HCT116 (cell line): ENCODE data around the gene EPSTI1. TPM values are rescaled to one million over a fixed set of nuclear protein-coding genes. Genes with fewer than 3 reads are reported as not detected.
A peak's percentile ranks its signal among the peaks of the same experiment; 100 is the strongest.

Source experiments
- ATAC-seq: fragments of 200-7000 bp; cut with Tn5 transposase; 2 replicates; pipeline ENCODE4 v1.9.1; 2020; ENCODE audit warnings: mild to moderate bottlenecking, moderate library complexity
- BruUV-seq: library from RNA; stranded (reverse); fragments of 400-500 nt; replicated peaks from 2 replicates; lab custom pipeline; 2021; lab: Mats Ljungman, UMichigan
- CTCF ChIA-PET: fragments of 300-600 bp; sonication (Branson Sonifier 250); formaldehyde crosslinking; loops from one replicate; lab custom pipeline; 2021; ENCODE audit warnings: antibody characterized with exemption; lab: Charles Lee
- POLR2A ChIA-PET: fragments of 300-600, 350-600 bp; sonication (Branson Sonifier 250); formaldehyde crosslinking; loops from one replicate; lab custom pipeline; 2021; ENCODE audit warnings: antibody characterized with exemption; lab: Charles Lee
- RAD21 ChIA-PET, 2 experiments: fragments of 300-600 bp; sonication (Branson Sonifier 250); formaldehyde crosslinking; loops; one replicate each; lab custom pipeline; 2023; ENCODE audit warnings: low total read pairs in 2 of 2; ENCODE audit not compliant: uncharacterized antibody in 2 of 2, unreplicated experiment in 2 of 2, low non-redundant PET in 1 of 2; lab: Charles Lee
- DNase-seq: peaks from one replicate; pipeline ENCODE4 v3.0.0-alpha.2; 2010; ENCODE audit warnings: low read depth, low spot score
- H2AFZ ChIP-seq: fragments of 200-600 bp; shearing (Covaris generic), sonication (generic); 2 replicates; pipeline ENCODE4 v1.6.1; 2017; ENCODE audit warnings: low read depth, mixed run types, mixed read lengths, antibody characterized with exemption, low read length; ENCODE audit not compliant: poor library complexity, severe bottlenecking
- H3K27ac ChIP-seq: 2 replicates; pipeline ENCODE4 v1.5.1; 2012; ENCODE audit warnings: low read depth, low read length
- H3K27me3 ChIP-seq: fragments of 200-600 bp; sonication (generic); 2 replicates; pipeline ENCODE4 v1.6.1; 2016; ENCODE audit warnings: mixed run types, low read length, mixed read lengths; ENCODE audit not compliant: insufficient read depth
- H3K36me3 ChIP-seq, 2 experiments: fragments of 200-500 bp in 1 of 2; fragments of 200-600 bp in 1 of 2; sonication (Bioruptor generic) in 1 of 2; sonication (generic) in 1 of 2; 2 replicates each; pipeline versions ENCODE4 v1.5.1 to v1.6.1; 2014 to 2016; ENCODE audit warnings: low read length in 2 of 2, inconsistent platforms in 1 of 2, mixed read lengths in 1 of 2, mixed run types in 1 of 2; ENCODE audit not compliant: insufficient read depth in 2 of 2, control insufficient read depth in 1 of 2
- H3K4me1 ChIP-seq, 2 experiments: fragments of 200-600 bp in 1 of 2; sonication (generic) in 1 of 2; 2 replicates each; pipeline versions ENCODE4 v1.5.1 to v1.6.1; 2012 to 2017; ENCODE audit warnings: low read length in 2 of 2, inconsistent platforms in 1 of 2, mild to moderate bottlenecking in 1 of 2, mixed read lengths in 1 of 2, mixed run types in 1 of 2, moderate library complexity in 1 of 2; ENCODE audit not compliant: insufficient read depth in 2 of 2, control insufficient read depth in 1 of 2
- H3K4me2 ChIP-seq: fragments of 200-600 bp; sonication (generic); 2 replicates; pipeline ENCODE4 v1.6.1; 2017; ENCODE audit warnings: mixed run types, low read length, mixed read lengths
- H3K4me3 ChIP-seq, 2 experiments: fragments of 200-600 bp in 1 of 2; sonication (generic) in 1 of 2; replicated peaks in 1 of 2; 2 replicates each; pipeline ENCODE4 v1.5.1; 2011 to 2016; ENCODE audit warnings: low read length in 2 of 2, control low read depth in 1 of 2, low read depth in 1 of 2, mild to moderate bottlenecking in 1 of 2, mixed read lengths in 1 of 2, mixed run types in 1 of 2
- H3K79me2 ChIP-seq: fragments of 200-600 bp; sonication (generic); 2 replicates; pipeline ENCODE4 v1.6.1; 2017; ENCODE audit warnings: mild to moderate bottlenecking, mixed run types, low read length, moderate library complexity, mixed read lengths; ENCODE audit not compliant: insufficient read depth
- H3K9ac ChIP-seq: fragments of 200-600 bp; sonication (generic); 2 replicates; pipeline ENCODE4 v1.6.1; 2016; ENCODE audit warnings: low read length, mixed read lengths
- H3K9me2 ChIP-seq: fragments of 200-600 bp; sonication (generic), shearing (Covaris generic); 2 replicates; pipeline ENCODE4 v1.6.1; 2017; ENCODE audit warnings: mixed run types, mild to moderate bottlenecking, moderate library complexity; ENCODE audit not compliant: insufficient read depth
- H3K9me3 ChIP-seq, 2 experiments: fragments of 200-500 bp in 1 of 2; fragments of 200-600 bp in 1 of 2; sonication (Bioruptor generic) in 1 of 2; sonication (generic) in 1 of 2; 2 replicates each; pipeline ENCODE4 v1.6.1; 2014 to 2017; ENCODE audit warnings: low read length in 2 of 2, mixed read lengths in 2 of 2, inconsistent platforms in 1 of 2, low read depth in 1 of 2, mild to moderate bottlenecking in 1 of 2, mixed run types in 1 of 2, moderate library complexity in 1 of 2; ENCODE audit not compliant: control insufficient read depth in 1 of 2, insufficient read depth in 1 of 2
- H4K20me1 ChIP-seq: fragments of 200-600 bp; sonication (generic), shearing (Covaris generic); 2 replicates; pipeline ENCODE4 v1.6.1; 2017; ENCODE audit warnings: mixed run types, mild to moderate bottlenecking, moderate library complexity; ENCODE audit not compliant: insufficient read depth
- ATF3 ChIP-seq: IDR thresholded peaks from 2 replicates; pipeline ENCODE4 v1.6.1; 2012
- CBX3 ChIP-seq: IDR thresholded peaks from 2 replicates; pipeline ENCODE4 v1.6.1; 2012; ENCODE audit warnings: low read depth
- CEBPB ChIP-seq: IDR thresholded peaks from 2 replicates; pipeline ENCODE4 v1.6.1; 2012; ENCODE audit warnings: low read depth
- EZH2 ChIP-seq: fragments of 200-600 bp; sonication (generic); IDR thresholded peaks from 2 replicates; pipeline ENCODE4 v1.6.1; 2017; ENCODE audit warnings: antibody characterized with exemption, mixed run types
- FOSL1 ChIP-seq: IDR thresholded peaks from 2 replicates; pipeline ENCODE4 v1.6.1; 2012; ENCODE audit warnings: low read depth
- JUND ChIP-seq: IDR thresholded peaks from 2 replicates; pipeline ENCODE4 v1.6.1; 2012
- MAX ChIP-seq: IDR thresholded peaks from 2 replicates; pipeline ENCODE4 v1.6.1; 2012
- POLR2AphosphoS5 ChIP-seq: IDR thresholded peaks from 2 replicates; pipeline ENCODE4 v1.6.1; 2011; ENCODE audit warnings: mild to moderate bottlenecking, low read depth, low read length, moderate library complexity
- RAD21 ChIP-seq: IDR thresholded peaks from 2 replicates; pipeline ENCODE4 v1.6.1; 2012; ENCODE audit warnings: low read depth, mild to moderate bottlenecking
- REST ChIP-seq: IDR thresholded peaks from 2 replicates; pipeline ENCODE4 v1.6.1; 2012; ENCODE audit warnings: low read depth
- SIN3A ChIP-seq: IDR thresholded peaks from 2 replicates; pipeline ENCODE4 v1.6.1; 2012; ENCODE audit warnings: low read depth
- SP1 ChIP-seq: IDR thresholded peaks from 2 replicates; pipeline ENCODE4 v1.6.1; 2012; ENCODE audit warnings: low read depth
- ZBTB33 ChIP-seq: IDR thresholded peaks from 2 replicates; pipeline ENCODE4 v1.6.1; 2011; ENCODE audit warnings: mild to moderate bottlenecking, low read length, moderate library complexity; ENCODE audit not compliant: insufficient replicate concordance; ENCODE audit errors: extremely low read depth
- intact Hi-C: fragments of 100-400 bp; cut with micrococcal nuclease; formaldehyde crosslinking; loops from 2 replicates; pipeline ENCODE4 v1.10.0; 2022
- total RNA-seq: library from RNA; stranded (reverse); gene quantifications from one replicate; pipeline ENCODE4 v1.2.1, GENCODE V29; 2021; ENCODE audit not compliant: unreplicated experiment

EPSTI1 gene
- total RNA-seq, 1 experiment from 2014 or later = 0.69 TPM

GRCh38 chr13:42996584-42996983 lies 4.5 kb upstream of the EPSTI1 start:
- POLR2A ChIA-PET = no interaction called here
- Histone ChIP-seq H3K9ac (no peak overlapping the region), H3K27me3 (no peaks in the 10 kb centered on the region), H3K79me2 (no peaks in the 10 kb centered on the region)
- no TSS peak for BruUV-seq
- ATAC-seq = peak; percentile 21; the same call in 1 of the 2 replicates
- TF ChIP-seq JUND (peak; percentile 69), EZH2 (no peak), RAD21 (no peak), CBX3 (0 out of 2 replicates have a peak, but pooled peaks have one; percentile 21), SP1 (peak; percentile 44), POLR2AphosphoS5 (no peak), CEBPB (peak; percentile 94), REST (no peak), MAX (no peak), ZBTB33 (no peak), SIN3A (0 out of 2 replicates have a peak, but pooled peaks have one; percentile 35), FOSL1 (peak; percentile 73), ATF3 (peak; percentile 55; the same call in 1 of the 2 replicates)
- TF ChIP-seq, all 23 proteins: peak for 7
- intact Hi-C loops = no loop called here
- RAD21 ChIA-PET = no interaction called here
- Histone ChIP-seq H3K27ac (no peak overlapping the region), H3K4me1 (peaks cover 0 to 21% of the 10 kb centered on the region in 2 experiments; a peak in 2 of 4 replicates), H4K20me1 (no peaks in the 10 kb centered on the region), H3K4me3 (no peak overlapping the region), H3K36me3 (no peaks in the 10 kb centered on the region), H2AFZ (no peak overlapping the region), H3K4me2 (peak overlapping the region; percentile 24; the same call in 1 of the 2 replicates), H3K9me2 (no peaks in the 10 kb centered on the region), H3K9me3 (no peaks in the 10 kb centered on the region)
- peak; percentile 46 for DNase-seq
- CTCF ChIA-PET = no interaction called here
